GM18861 (cell line): ENCODE measurements around the gene KCNJ3.

Experiments used
- ATAC-seq: cut with Tn5 transposase; IDR thresholded peaks from one replicate; pipeline ENCODE4 v1.9.1; 2021; ENCODE audit not compliant: unreplicated experiment

The KCNJ3 gene

GRCh38 chr2:154706660-154707059, 8.2 kb downstream of the KCNJ3 start:
- ATAC-seq: no peak

- no peak for ATAC-seq
These were observed 9.6 kb downstream of the KCNJ3 start for GRCh38 chr2:154707994-154708575.

- ATAC-seq: no peak
These were observed 10.7 kb downstream of the KCNJ3 start for GRCh38 chr2:154709215-154709614.

GRCh38 chr2:154710078-154710477, 11.6 kb downstream of the KCNJ3 start:
- no peak for ATAC-seq

GRCh38 chr2:154710685-154711084, 12.2 kb downstream of the KCNJ3 start:
- ATAC-seq: no peak

GRCh38 chr2:154713675-154714074, 15.2 kb downstream of the KCNJ3 start:
- no peak for ATAC-seq

GRCh38 chr2:154720651-154721050, 22.2 kb downstream of the KCNJ3 start:
- no peak for ATAC-seq

GRCh38 chr2:154724194-154724797, 25.8 kb downstream of the KCNJ3 start:
- ATAC-seq: no peak

- ATAC-seq: no peak
These were observed 41.9 kb downstream of the KCNJ3 start for GRCh38 chr2:154740361-154740760.

- no peak for ATAC-seq
These were observed 60.4 kb downstream of the KCNJ3 start for GRCh38 chr2:154758871-154759270.

GRCh38 chr2:154762638-154763037, 64.1 kb downstream of the KCNJ3 start:
- no peak for ATAC-seq

- no peak for ATAC-seq
These were observed 73.3 kb downstream of the KCNJ3 start for GRCh38 chr2:154771664-154772284.

GRCh38 chr2:154776825-154777224, 78.3 kb downstream of the KCNJ3 start:
- no peak for ATAC-seq

- ATAC-seq: no peak
These were observed 95.9 kb downstream of the KCNJ3 start for GRCh38 chr2:154794406-154794805.

GRCh38 chr2:154795651-154796050, 97.2 kb downstream of the KCNJ3 start:
- ATAC-seq: no peak

GRCh38 chr2:154804451-154804850, 106.0 kb downstream of the KCNJ3 start:
- ATAC-seq: no peak

GRCh38 chr2:154813636-154814035, 115.1 kb downstream of the KCNJ3 start:
- no peak for ATAC-seq

GRCh38 chr2:154814856-154815255, 116.4 kb downstream of the KCNJ3 start:
- no peak for ATAC-seq

- ATAC-seq: no peak
These were observed 126.9 kb downstream of the KCNJ3 start for GRCh38 chr2:154825358-154825757.

GRCh38 chr2:154826827-154827226, 128.3 kb downstream of the KCNJ3 start:
- no peak for ATAC-seq

- ATAC-seq: no peak
These were observed 128.8 kb downstream of the KCNJ3 start for GRCh38 chr2:154827286-154827685.

- ATAC-seq: no peak
These were observed 134.2 kb downstream of the KCNJ3 start for GRCh38 chr2:154832711-154833110.

- ATAC-seq: no peak
These were observed 138.1 kb downstream of the KCNJ3 start for GRCh38 chr2:154836632-154837031.
